H9 (cell line): ENCODE measurements around the gene IER5L. TPM values are rescaled to one million over a fixed set of nuclear protein-coding genes. Genes with fewer than 3 reads are reported as not detected.

ENCODE experiments used
- DNase-seq: peaks from one replicate; pipeline ENCODE4 v3.0.0-alpha.2; 2017
- H2AFZ ChIP-seq: one replicate; pipeline ENCODE4 v1.6.1; 2013; ENCODE audit warnings: mild to moderate bottlenecking, low read length, control low read depth, moderate library complexity
- H2AK5ac ChIP-seq: 2 replicates; pipeline ENCODE4 v1.6.1; 2013; ENCODE audit warnings: low read length, control low read depth, mixed read lengths; ENCODE audit not compliant: insufficient read length
- H2BK120ac ChIP-seq: one replicate; pipeline ENCODE4 v1.6.1; 2013; ENCODE audit warnings: low read depth, mild to moderate bottlenecking, low read length, control low read depth, inconsistent platforms; ENCODE audit not compliant: poor library complexity, severe bottlenecking
- H2BK12ac ChIP-seq: 2 replicates; pipeline ENCODE4 v1.6.1; 2013; ENCODE audit warnings: low read length, control low read depth, mixed read lengths, low read depth; ENCODE audit not compliant: insufficient read length
- H2BK15ac ChIP-seq: 2 replicates; pipeline ENCODE4 v1.6.1; 2013; ENCODE audit warnings: low read depth, low read length, control low read depth
- H2BK20ac ChIP-seq: one replicate; pipeline ENCODE4 v1.6.1; 2013; ENCODE audit warnings: low read depth, mild to moderate bottlenecking, low read length, control low read depth, inconsistent platforms; ENCODE audit not compliant: poor library complexity, severe bottlenecking
- H2BK5ac ChIP-seq: 2 replicates; pipeline ENCODE4 v1.6.1; 2013; ENCODE audit warnings: low read length, control low read depth, mixed read lengths; ENCODE audit not compliant: insufficient read length
- H3K14ac ChIP-seq: 2 replicates; pipeline ENCODE4 v1.6.1; 2013; ENCODE audit warnings: low read length, control low read depth; ENCODE audit not compliant: insufficient read depth
- H3K18ac ChIP-seq: 2 replicates; pipeline ENCODE4 v1.6.1; 2013; ENCODE audit warnings: low read depth, mild to moderate bottlenecking, mixed read lengths, low read length, control low read depth; ENCODE audit not compliant: insufficient read length
- H3K23ac ChIP-seq: 2 replicates; pipeline ENCODE4 v1.6.1; 2013; ENCODE audit warnings: low read length, control low read depth, mixed read lengths, low read depth; ENCODE audit not compliant: insufficient read length
- H3K23me2 ChIP-seq: 2 replicates; pipeline ENCODE4 v1.6.1; 2013; ENCODE audit warnings: low read depth, mild to moderate bottlenecking, mixed read lengths, low read length, control low read depth; ENCODE audit not compliant: insufficient read length, poor library complexity, severe bottlenecking
- H3K27ac ChIP-seq: 2 replicates; pipeline ENCODE4 v1.5.1; 2013; ENCODE audit warnings: low read length, control low read depth, mixed read lengths, low read depth; ENCODE audit not compliant: insufficient read length
- H3K27me3 ChIP-seq: 2 replicates; pipeline ENCODE4 v1.6.1; 2013; ENCODE audit warnings: low read length, control low read depth, inconsistent platforms; ENCODE audit not compliant: insufficient read depth
- H3K4ac ChIP-seq: 2 replicates; pipeline ENCODE4 v1.6.1; 2013; ENCODE audit warnings: low read depth, mild to moderate bottlenecking, control low read depth, inconsistent platforms, low read length, moderate library complexity
- H3K4me1 ChIP-seq: 2 replicates; pipeline ENCODE4 v1.6.1; 2013; ENCODE audit warnings: low read length, control low read depth, inconsistent platforms; ENCODE audit not compliant: insufficient read depth
- H3K4me2 ChIP-seq: 2 replicates; pipeline ENCODE4 v1.6.1; 2013; ENCODE audit warnings: low read length, control low read depth, mixed read lengths; ENCODE audit not compliant: insufficient read length, insufficient read depth
- H3K56ac ChIP-seq: 2 replicates; pipeline ENCODE4 v1.6.1; 2013; ENCODE audit warnings: low read depth, mild to moderate bottlenecking, mixed read lengths, low read length, control low read depth; ENCODE audit not compliant: insufficient read length
- H3K79me1 ChIP-seq: 2 replicates; pipeline ENCODE4 v1.6.1; 2013; ENCODE audit warnings: low read depth, mild to moderate bottlenecking, moderate library complexity, low read length, control low read depth, inconsistent platforms; ENCODE audit not compliant: insufficient read depth, poor library complexity, severe bottlenecking
- H3K79me2 ChIP-seq: 2 replicates; pipeline ENCODE4 v1.6.1; 2013; ENCODE audit warnings: low read length, control low read depth, inconsistent platforms; ENCODE audit not compliant: insufficient read depth
- H3K9ac ChIP-seq: 2 replicates; pipeline ENCODE4 v1.6.1; 2013; ENCODE audit warnings: low read length, control low read depth, mixed read lengths; ENCODE audit not compliant: insufficient read length; ENCODE audit errors: extremely low read depth
- H3K9me3 ChIP-seq: one replicate; pipeline ENCODE4 v1.6.1; 2013; ENCODE audit warnings: low read depth, low read length, inconsistent platforms; ENCODE audit not compliant: control insufficient read depth
- H3T11ph ChIP-seq: one replicate; pipeline ENCODE4 v1.6.1; 2013; ENCODE audit warnings: mild to moderate bottlenecking, low read length, control low read depth, inconsistent platforms
- H4K20me1 ChIP-seq: one replicate; pipeline ENCODE4 v1.6.1; 2013; ENCODE audit not compliant: control insufficient read depth, insufficient read length, insufficient read depth
- H4K5ac ChIP-seq: 2 replicates; pipeline ENCODE4 v1.6.1; 2013; ENCODE audit warnings: low read depth, mild to moderate bottlenecking, mixed read lengths, low read length, control low read depth; ENCODE audit not compliant: insufficient read length
- H4K8ac ChIP-seq: replicated peaks from 2 replicates; pipeline ENCODE4 v1.6.1; 2013; ENCODE audit warnings: low read length, control low read depth, mixed read lengths, low read depth; ENCODE audit not compliant: insufficient read length
- H4K91ac ChIP-seq: 2 replicates; pipeline ENCODE4 v1.6.1; 2013; ENCODE audit warnings: low read depth, mild to moderate bottlenecking, moderate library complexity, mixed read lengths, low read length, control low read depth; ENCODE audit not compliant: insufficient read length
- H3K27ac Mint-ChIP-seq, 3 experiments: 2 replicates in 2 of 3; 3 replicates in 1 of 3; pipeline ENCODE4 v1.8.0; 2020 to 2021; ENCODE audit warnings: mixed read lengths in 3 of 3, mild to moderate bottlenecking in 1 of 3, moderate library complexity in 1 of 3
- H3K27me3 Mint-ChIP-seq: 2 replicates; pipeline ENCODE4 v1.8.0; 2021; ENCODE audit warnings: low read depth, mild to moderate bottlenecking, moderate library complexity, mixed read lengths
- H3K36me3 Mint-ChIP-seq, 3 experiments: 2 replicates in 2 of 3; 3 replicates in 1 of 3; pipeline ENCODE4 v1.8.0; 2020 to 2021; ENCODE audit warnings: low read depth in 3 of 3, mixed read lengths in 3 of 3; ENCODE audit not compliant: insufficient read depth in 1 of 3
- H3K4me1 Mint-ChIP-seq, 2 experiments: 2 replicates each; pipeline ENCODE4 v1.8.0; 2020; ENCODE audit warnings: mixed read lengths in 2 of 2
- H3K4me3 Mint-ChIP-seq, 2 experiments: 2 replicates in 1 of 2; 3 replicates in 1 of 2; pipeline ENCODE4 v1.8.0; 2020 to 2021; ENCODE audit warnings: mild to moderate bottlenecking in 2 of 2, mixed read lengths in 2 of 2, moderate library complexity in 1 of 2
- H3K9me3 Mint-ChIP-seq, 2 experiments: 2 replicates in 1 of 2; 3 replicates in 1 of 2; pipeline ENCODE4 v1.8.0; 2020; ENCODE audit warnings: mild to moderate bottlenecking in 2 of 2, mixed read lengths in 2 of 2, moderate library complexity in 1 of 2
- CTCF ChIP-seq: fragments of 200-600 bp; sonication (generic); conservative IDR thresholded peaks from 3 replicates; pipeline ENCODE4 v1.8.0; 2021; ENCODE audit warnings: antibody characterized with exemption, mild to moderate bottlenecking
- WGBS: extraction: QIAGEN DNeasy Blood & Tissue Kit; methylation state at CpG from one replicate; pipeline ENCODE4 v1.1.7; 2013; ENCODE audit warnings: missing lambda C conversion rate, low lambda C conversion rate, mixed read lengths; ENCODE audit not compliant: insufficient read length; ENCODE audit errors: extremely low coverage; 5-methylcytosine and 5-hydroxymethylcytosine counted together
- total RNA-seq: library from RNA; stranded (reverse); gene quantifications from 2 replicates; pipeline ENCODE4 v1.2.1, GENCODE V29; 2021

IER5L gene
- total RNA-seq, 1 experiment from 2014 or later: 1.0 TPM

- Histone ChIP-seq H2AK5ac (no peak overlapping the region), H3K23me2 (peaks cover 5% of the 10 kb centered on the region), H3K9me3 (no peaks in the 10 kb centered on the region), H2BK120ac (no peak overlapping the region), H2BK15ac (no peak overlapping the region), H4K8ac (no peak overlapping the region), H3K79me1 (no peaks in the 10 kb centered on the region), H3K27ac (no peak overlapping the region), H2BK20ac (no peak overlapping the region), H2BK12ac (no peak overlapping the region), H3K79me2 (no peaks in the 10 kb centered on the region), H2AFZ (no peak overlapping the region), H2BK5ac (no peak overlapping the region), H3K4me2 (no peak overlapping the region), H3K4me1 (peaks cover 3% of the 10 kb centered on the region; the same call in 1 of the 2 replicates), H4K91ac (no peak overlapping the region), H3K27me3 (no peaks in the 10 kb centered on the region), H3K56ac (no peak overlapping the region), H3K14ac (no peak overlapping the region), H3K9ac (no peak overlapping the region), H4K20me1 (no peaks in the 10 kb centered on the region), H3K18ac (no peak overlapping the region), H3T11ph (no peak overlapping the region), H3K4ac (no peak overlapping the region), H4K5ac (no peak overlapping the region), H3K23ac (no peak overlapping the region)
- no CpG with 5 or more reads among the region's 6 CpGs for WGBS
- H3K36me3 Mint-ChIP-seq: peaks cover 17 to 58% (median 57%) of the 10 kb centered on the region in 3 experiments
- no peaks in the 10 kb centered on the region for H3K27me3 Mint-ChIP-seq
- no peak for DNase-seq
- H3K4me1 Mint-ChIP-seq: peaks cover 18 to 20% of the 10 kb centered on the region in 2 experiments
- no peaks in the 10 kb centered on the region; a peak in 1 of 5 replicates for H3K9me3 Mint-ChIP-seq
- TF ChIP-seq CTCF: no peak
- no peak overlapping the region for H3K27ac Mint-ChIP-seq
- no peak overlapping the region for H3K4me3 Mint-ChIP-seq
Measured at GRCh38 chr9:129135476-129135875, 42.6 kb downstream of the IER5L start.
